ENCODE measurements around the gene ARPC1A. TPM values are rescaled to one million over a fixed set of nuclear protein-coding genes. Genes with fewer than 3 reads are reported as not detected.
"Not testable (repeated sequence)": the region's sequence is repeated elsewhere in the genome, so short reads cannot be mapped to it uniquely, and the experiment has no call there.

Gene ARPC1A
- total RNA-seq, 1 donor from 2014 or later = 196 TPM

DNA sequence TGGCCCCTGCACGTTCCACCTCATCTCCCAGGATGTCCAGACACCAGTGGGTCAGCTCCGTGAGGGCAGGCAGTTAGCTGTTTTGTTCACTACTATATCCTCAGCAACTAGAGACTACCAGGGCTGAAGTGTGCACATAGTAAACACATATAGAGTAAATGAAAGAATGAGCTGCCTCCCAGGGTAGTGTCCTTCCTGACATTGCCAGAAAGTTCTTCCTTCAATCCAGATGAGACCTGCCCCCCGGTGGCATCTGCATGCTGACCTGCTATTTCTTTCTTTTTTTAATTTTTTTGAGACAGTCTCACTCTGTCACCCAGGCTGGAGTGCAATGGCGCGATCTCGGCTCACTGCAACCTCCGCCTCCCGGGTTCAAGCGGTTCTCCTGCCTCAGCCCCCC is 14.0 kb upstream of the ARPC1A start:
- Mint-ChIP-seq H3K27me3 (ENCODE audit: unreplicated experiment) (no peaks in the 10 kb centered on the region), H3K4me1 (ENCODE audit: unreplicated experiment) (no peaks in the 10 kb centered on the region), H3K9me3 (ENCODE audit: unreplicated experiment) (no peaks in the 10 kb centered on the region), H3K4me3 (ENCODE audit: unreplicated experiment) (no peak overlapping the region), H3K36me3 (ENCODE audit: low read depth, unreplicated experiment) (peaks cover 4% of the 10 kb centered on the region), H3K27ac (ENCODE audit: unreplicated experiment) (no peak overlapping the region)
- DNase-seq (ENCODE audit: low spot score) = no peak
- TF ChIP-seq, protein P1, sequence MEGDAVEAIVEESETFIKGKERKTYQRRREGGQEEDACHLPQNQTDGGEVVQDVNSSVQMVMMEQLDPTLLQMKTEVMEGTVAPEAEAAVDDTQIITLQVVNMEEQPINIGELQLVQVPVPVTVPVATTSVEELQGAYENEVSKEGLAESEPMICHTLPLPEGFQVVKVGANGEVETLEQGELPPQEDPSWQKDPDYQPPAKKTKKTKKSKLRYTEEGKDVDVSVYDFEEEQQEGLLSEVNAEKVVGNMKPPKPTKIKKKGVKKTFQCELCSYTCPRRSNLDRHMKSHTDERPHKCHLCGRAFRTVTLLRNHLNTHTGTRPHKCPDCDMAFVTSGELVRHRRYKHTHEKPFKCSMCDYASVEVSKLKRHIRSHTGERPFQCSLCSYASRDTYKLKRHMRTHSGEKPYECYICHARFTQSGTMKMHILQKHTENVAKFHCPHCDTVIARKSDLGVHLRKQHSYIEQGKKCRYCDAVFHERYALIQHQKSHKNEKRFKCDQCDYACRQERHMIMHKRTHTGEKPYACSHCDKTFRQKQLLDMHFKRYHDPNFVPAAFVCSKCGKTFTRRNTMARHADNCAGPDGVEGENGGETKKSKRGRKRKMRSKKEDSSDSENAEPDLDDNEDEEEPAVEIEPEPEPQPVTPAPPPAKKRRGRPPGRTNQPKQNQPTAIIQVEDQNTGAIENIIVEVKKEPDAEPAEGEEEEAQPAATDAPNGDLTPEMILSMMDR (IDR thresholded peaks at IDR 0.05; ENCODE audit: unreplicated experiment) = no peak

DNA sequence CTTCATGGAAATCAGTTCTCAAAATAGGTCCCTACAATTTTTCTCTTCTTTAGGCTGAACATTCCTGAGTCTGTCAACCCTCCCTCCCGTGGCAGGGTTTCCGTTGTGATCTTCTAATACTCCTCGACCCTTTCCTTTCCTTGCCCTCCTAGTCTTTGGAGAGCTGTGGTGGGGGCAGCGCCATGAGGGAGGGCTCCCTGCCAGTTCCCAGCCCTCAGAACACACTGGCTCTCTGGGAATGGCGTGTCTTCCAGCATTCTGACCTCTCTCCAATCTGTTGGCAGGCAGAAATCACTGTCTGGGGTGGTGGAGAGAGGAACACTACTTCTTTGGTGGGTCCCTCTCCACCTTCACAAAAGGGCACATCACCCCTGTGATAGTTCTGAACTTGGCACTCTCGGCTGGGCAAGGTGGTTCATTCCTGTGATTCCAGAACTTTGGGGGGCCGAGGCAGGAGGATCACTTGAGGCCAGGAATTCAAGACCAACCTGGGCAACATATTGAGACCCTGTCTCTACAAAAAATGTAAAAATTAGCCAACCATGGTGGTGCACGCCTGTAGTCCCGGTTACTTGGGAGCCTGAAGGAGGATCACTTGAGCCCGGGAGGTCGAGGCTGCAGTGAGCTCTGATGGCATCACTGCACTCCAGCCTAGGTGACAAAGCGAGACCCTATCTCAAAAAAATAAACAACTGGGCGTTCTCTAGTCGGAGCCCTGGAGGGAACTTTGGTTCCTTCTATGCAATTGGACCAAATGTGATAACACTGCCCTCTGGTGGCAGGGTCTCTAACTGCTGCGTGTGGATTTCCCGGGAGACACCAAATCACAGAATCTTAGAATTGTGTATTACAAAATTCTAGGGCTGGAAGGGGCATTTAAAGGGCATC is 13.1 kb upstream of the ARPC1A start:
- no peak overlapping the region for H3K27ac Mint-ChIP-seq (ENCODE audit: unreplicated experiment)
- DNase-seq (ENCODE audit: low spot score) = peak; percentile 80
- H3K4me1 Mint-ChIP-seq (ENCODE audit: unreplicated experiment) = no peaks in the 10 kb centered on the region
- H3K27me3 Mint-ChIP-seq (ENCODE audit: unreplicated experiment) = no peaks in the 10 kb centered on the region
- H3K36me3 Mint-ChIP-seq (ENCODE audit: low read depth, unreplicated experiment) = peaks cover 4% of the 10 kb centered on the region
- no peaks in the 10 kb centered on the region for H3K9me3 Mint-ChIP-seq (ENCODE audit: unreplicated experiment)
- TF ChIP-seq, protein P1 (IDR thresholded peaks at IDR 0.05; ENCODE audit: unreplicated experiment) = peak; percentile 93
- H3K4me3 Mint-ChIP-seq (ENCODE audit: unreplicated experiment) = no peak overlapping the region

DNA sequence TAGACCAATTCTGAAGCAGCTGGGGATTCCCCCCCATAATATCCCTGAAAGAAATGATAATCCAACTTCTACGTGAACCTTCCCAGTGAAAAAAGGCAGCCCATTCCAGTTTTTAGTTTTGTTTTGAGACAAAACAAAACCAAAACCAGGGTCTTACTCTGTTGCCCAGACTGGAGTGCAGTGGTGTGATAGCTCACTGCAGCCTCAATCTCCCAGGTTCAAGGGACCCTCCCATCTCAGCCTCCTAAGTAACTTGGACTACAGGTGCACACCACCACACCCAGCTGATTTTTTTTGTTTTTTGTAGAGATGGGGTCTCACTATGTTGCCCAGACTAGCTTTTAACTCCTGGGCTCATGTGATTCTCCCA is 12.5 kb upstream of the ARPC1A start:
- DNase-seq (ENCODE audit: low spot score) = no peak
- Mint-ChIP-seq H3K27ac (ENCODE audit: unreplicated experiment) (no peak overlapping the region), H3K4me1 (ENCODE audit: unreplicated experiment) (no peaks in the 10 kb centered on the region), H3K36me3 (ENCODE audit: low read depth, unreplicated experiment) (peaks cover 4% of the 10 kb centered on the region), H3K27me3 (ENCODE audit: unreplicated experiment) (no peaks in the 10 kb centered on the region), H3K4me3 (ENCODE audit: unreplicated experiment) (no peak overlapping the region), H3K9me3 (ENCODE audit: unreplicated experiment) (no peaks in the 10 kb centered on the region)
- TF ChIP-seq, protein P1 (IDR thresholded peaks at IDR 0.05; ENCODE audit: unreplicated experiment) = no peak

DNA sequence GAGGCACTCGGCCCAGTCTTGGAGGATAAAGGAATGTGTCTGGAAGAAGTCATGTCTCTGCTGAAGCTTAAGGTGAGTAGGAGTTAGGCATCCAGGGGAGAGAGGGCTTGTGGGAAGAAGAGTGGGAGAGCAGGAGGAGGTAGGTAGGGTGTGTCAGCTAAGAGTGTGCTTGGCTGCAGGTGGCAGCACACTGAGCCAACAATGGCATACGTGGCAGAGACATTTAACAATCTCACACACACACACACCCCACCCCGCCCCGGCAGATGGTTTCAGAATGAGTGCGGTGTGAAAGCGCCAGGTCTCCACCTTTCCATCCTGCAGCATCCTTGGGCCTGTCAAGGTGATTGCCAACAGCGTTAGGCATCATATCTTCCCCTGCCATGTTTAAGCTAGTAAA is 11.2 kb upstream of the ARPC1A start:
- DNase-seq (ENCODE audit: low spot score) = no peak
- H3K4me3 Mint-ChIP-seq (ENCODE audit: unreplicated experiment) = no peak overlapping the region
- H3K4me1 Mint-ChIP-seq (ENCODE audit: unreplicated experiment) = no peaks in the 10 kb centered on the region
- H3K36me3 Mint-ChIP-seq (ENCODE audit: low read depth, unreplicated experiment) = peaks cover 4% of the 10 kb centered on the region
- no peaks in the 10 kb centered on the region for H3K9me3 Mint-ChIP-seq (ENCODE audit: unreplicated experiment)
- H3K27ac Mint-ChIP-seq (ENCODE audit: unreplicated experiment) = peak overlapping the region; percentile 27
- TF ChIP-seq, protein P1 (IDR thresholded peaks at IDR 0.05; ENCODE audit: unreplicated experiment) = no peak
- no peaks in the 10 kb centered on the region for H3K27me3 Mint-ChIP-seq (ENCODE audit: unreplicated experiment)

DNA sequence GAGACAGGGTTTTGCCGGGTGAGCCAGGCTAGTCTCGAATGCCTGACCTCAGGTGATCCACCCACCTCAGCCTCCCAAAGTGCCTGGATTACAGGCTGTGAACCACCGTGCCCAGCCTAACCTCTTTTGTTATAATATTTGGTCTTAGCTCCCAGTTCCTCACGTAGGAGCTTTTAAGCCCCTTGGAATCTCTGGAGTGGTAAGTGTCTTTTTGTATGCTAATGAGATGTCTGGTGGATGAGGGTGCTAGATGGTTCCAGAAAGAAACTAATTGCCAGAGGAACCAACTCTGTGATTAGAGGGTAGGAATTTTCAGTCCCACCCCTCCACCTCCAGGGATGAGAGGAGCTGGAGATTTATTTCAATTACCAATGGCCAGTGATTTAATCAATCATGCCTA is 5.3 kb upstream of the ARPC1A start:
- Mint-ChIP-seq H3K27me3 (ENCODE audit: unreplicated experiment) (no peaks in the 10 kb centered on the region), H3K36me3 (ENCODE audit: low read depth, unreplicated experiment) (no peaks in the 10 kb centered on the region), H3K9me3 (ENCODE audit: unreplicated experiment) (no peaks in the 10 kb centered on the region), H3K4me1 (ENCODE audit: unreplicated experiment) (no peaks in the 10 kb centered on the region), H3K27ac (ENCODE audit: unreplicated experiment) (no peak overlapping the region), H3K4me3 (ENCODE audit: unreplicated experiment) (no peak overlapping the region)
- no peak for DNase-seq (ENCODE audit: low spot score)
- TF ChIP-seq, protein P1 (IDR thresholded peaks at IDR 0.05; ENCODE audit: unreplicated experiment) = no peak

DNA sequence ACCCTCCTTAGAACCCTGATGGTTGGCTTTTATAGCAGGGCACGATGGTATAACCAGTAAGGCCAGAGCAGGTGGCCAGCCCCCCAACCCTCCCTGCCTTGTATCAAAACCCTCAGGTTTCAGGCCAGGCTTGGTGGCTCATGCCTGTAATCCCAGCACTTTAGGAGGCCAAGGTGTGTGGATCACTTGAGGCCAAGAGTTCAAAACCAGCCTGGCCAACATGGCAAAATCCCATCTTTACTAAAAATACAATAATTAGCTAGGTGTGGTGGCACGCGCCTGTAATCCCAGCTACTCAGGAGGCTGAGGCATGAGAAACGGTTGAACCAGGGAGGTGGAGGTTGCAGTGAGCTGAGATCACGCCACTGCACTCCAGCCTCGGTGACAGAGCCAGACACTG is 3.0 kb upstream of the ARPC1A start:
- not testable (repeated sequence) for H3K27me3 Mint-ChIP-seq (ENCODE audit: unreplicated experiment); H3K27ac Mint-ChIP-seq (ENCODE audit: unreplicated experiment)

More for the DNA sequence above, 3.0 kb upstream of the ARPC1A start:
- not testable (repeated sequence) for H3K36me3 Mint-ChIP-seq (ENCODE audit: low read depth, unreplicated experiment); DNase-seq (ENCODE audit: low spot score); H3K4me3 Mint-ChIP-seq (ENCODE audit: unreplicated experiment); H3K9me3 Mint-ChIP-seq (ENCODE audit: unreplicated experiment)
- H3K4me1 Mint-ChIP-seq (ENCODE audit: unreplicated experiment) = peaks cover 13% of the 10 kb centered on the region
